Memory B cell (primary cell): ENCODE measurements around the gene BCL2L14.

Experiments used
- ATAC-seq: fragments of 150-1000 bp; cut with Tn5 transposase; 2 replicates; pipeline ENCODE4 v1.10.0; 2021; ENCODE audit warnings: low read depth, mild to moderate bottlenecking, moderate library complexity
- DNase-seq, 2 donors: peaks; one replicate each; pipeline ENCODE4 v3.0.0; 2022; ENCODE audit warnings: low spot score in 2 of 2
- H3K27ac Mint-ChIP-seq: one replicate; pipeline ENCODE4 v1.8.0; 2022; ENCODE audit warnings: mild to moderate bottlenecking, moderate library complexity, mixed read lengths
- H3K27me3 Mint-ChIP-seq: one replicate; pipeline ENCODE4 v1.8.0; 2022; ENCODE audit warnings: mixed read lengths
- H3K36me3 Mint-ChIP-seq: one replicate; pipeline ENCODE4 v1.8.0; 2022; ENCODE audit warnings: mild to moderate bottlenecking, mixed read lengths
- H3K4me1 Mint-ChIP-seq: one replicate; pipeline ENCODE4 v1.8.0; 2022; ENCODE audit warnings: mixed read lengths
- H3K4me3 Mint-ChIP-seq: one replicate; pipeline ENCODE4 v1.8.0; 2022; ENCODE audit warnings: mild to moderate bottlenecking, moderate library complexity, mixed read lengths
- H3K9me3 Mint-ChIP-seq: one replicate; pipeline ENCODE4 v1.8.0; 2022; ENCODE audit warnings: mixed read lengths

BCL2L14 gene

DNA sequence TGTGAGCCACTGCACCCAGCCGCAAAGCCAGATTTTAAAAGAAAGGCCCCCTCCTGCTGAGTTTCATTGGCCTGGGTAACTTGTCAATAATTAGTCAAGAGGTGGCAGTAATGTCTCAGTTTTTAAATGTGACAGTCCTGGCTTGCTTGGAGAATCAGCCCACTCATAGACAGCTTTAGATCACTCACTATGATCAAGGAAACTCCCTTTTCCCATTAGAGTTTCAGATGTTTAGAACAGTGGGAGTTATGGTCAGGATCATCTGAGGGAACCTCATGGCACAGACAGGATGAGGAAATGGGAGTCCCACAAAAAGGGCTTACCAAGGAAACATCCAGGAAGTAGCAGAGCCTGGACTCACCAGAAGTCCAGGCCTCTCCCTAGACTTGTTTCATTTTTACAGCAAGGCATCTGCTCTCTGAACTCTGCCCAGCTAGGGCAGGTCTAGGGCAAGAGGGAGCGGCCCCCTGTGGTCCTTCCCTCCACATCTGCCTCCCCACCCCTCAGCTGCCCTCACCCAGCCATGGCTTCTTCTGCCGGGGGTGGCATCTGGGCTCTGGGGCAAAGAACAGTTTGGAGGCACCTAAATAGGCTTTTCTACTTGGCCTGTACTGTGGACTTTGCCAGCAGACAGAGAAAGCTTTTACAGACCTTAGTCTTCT, 11.2 kb downstream of the BCL2L14 start:
- Mint-ChIP-seq H3K9me3 (no peaks in the 10 kb centered on the region), H3K27me3 (no peaks in the 10 kb centered on the region), H3K4me3 (no peak overlapping the region), H3K27ac (no peak overlapping the region), H3K4me1 (no peaks in the 10 kb centered on the region), H3K36me3 (no peaks in the 10 kb centered on the region)
- DNase-seq (no peak), ATAC-seq (no peak)

DNA sequence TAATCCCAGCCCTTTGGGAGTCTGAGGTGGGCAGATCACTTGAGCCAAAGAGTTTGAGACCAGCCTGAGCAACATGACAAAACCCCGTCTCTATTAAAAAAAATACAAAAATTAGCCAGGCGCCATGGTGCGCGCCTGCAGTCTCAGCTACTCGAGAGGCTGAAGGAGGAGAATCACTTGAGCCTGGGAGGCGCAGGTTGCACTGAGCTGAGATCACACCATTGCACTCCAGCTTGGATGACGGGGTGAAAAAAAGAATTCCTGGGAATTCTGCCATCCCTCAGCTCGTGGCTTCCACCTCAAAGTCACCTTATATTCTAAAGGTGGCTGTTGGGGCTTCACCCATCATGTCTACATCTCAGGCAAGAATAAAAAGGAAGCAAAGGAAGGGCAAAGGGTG, 12.9 kb downstream of the BCL2L14 start:
- no peak overlapping the region for H3K4me3 Mint-ChIP-seq
- ATAC-seq (no peak), DNase-seq (no peak)
- peaks cover 6% of the 10 kb centered on the region for H3K27me3 Mint-ChIP-seq
- no peaks in the 10 kb centered on the region for H3K9me3 Mint-ChIP-seq
- no peak overlapping the region for H3K27ac Mint-ChIP-seq
- H3K36me3 Mint-ChIP-seq, result no peaks in the 10 kb centered on the region
- no peaks in the 10 kb centered on the region for H3K4me1 Mint-ChIP-seq

DNA sequence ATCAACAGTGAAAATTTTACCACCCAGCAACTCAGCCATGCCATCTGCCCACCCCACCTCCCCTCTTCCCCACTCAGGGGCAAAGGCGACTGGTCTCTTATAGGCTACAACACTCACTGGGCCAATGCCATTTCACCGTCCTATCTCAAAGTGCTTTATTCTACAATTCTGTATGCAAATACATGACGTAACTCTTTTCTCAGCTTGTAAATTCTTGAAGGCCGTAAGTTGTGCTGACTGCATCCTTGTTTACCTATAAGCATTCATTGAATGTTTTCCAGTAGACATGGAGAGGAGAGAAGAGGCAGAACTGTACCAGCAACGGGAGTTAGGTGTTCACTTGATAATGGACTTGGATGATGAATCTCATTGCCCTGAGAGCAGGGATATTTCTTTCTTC, 15.6 kb downstream of the BCL2L14 start:
- no peaks in the 10 kb centered on the region for H3K36me3 Mint-ChIP-seq
- H3K4me1 Mint-ChIP-seq, result no peaks in the 10 kb centered on the region
- H3K9me3 Mint-ChIP-seq, result no peaks in the 10 kb centered on the region
- no peak for DNase-seq
- no peak overlapping the region for H3K27ac Mint-ChIP-seq
- H3K27me3 Mint-ChIP-seq, result peaks cover 12% of the 10 kb centered on the region
- ATAC-seq, result no peak
- H3K4me3 Mint-ChIP-seq, result no peak overlapping the region

DNA sequence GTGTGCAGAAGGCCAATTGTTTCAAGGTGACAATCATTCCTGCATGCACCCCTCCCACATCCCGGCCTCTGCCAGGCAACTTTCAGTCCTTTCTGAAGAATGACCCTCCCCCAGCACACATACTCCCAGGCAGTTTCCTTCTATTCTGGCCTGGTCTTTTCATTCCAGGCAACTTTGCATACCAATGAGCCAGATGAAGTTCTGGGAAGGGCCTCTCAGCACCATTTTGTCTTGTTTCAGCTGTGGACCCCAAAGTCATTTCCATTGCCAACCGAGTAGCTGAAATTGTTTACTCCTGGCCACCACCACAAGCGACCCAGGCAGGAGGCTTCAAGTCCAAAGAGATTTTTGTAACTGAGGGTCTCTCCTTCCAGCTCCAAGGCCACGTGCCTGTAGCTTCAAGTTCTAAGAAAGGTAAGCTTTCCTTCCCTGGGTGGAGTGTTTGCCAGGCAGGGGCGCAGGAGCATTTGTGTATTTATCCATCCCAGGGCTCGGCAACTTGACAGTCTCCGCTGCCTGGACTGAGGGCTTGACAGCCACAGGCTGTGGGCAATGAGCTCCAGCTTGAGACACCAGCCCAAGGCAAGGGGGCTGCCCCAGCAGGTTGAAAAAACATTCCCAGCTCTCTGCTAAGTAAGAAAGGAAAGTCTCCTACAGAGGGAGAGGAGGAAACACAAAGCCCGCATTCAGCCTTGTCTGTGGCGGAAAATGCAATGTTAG, 16.4 kb downstream of the BCL2L14 start:
- Mint-ChIP-seq H3K27me3 (peaks cover 13% of the 10 kb centered on the region), H3K36me3 (no peaks in the 10 kb centered on the region), H3K4me3 (no peak overlapping the region), H3K27ac (no peak overlapping the region), H3K9me3 (no peaks in the 10 kb centered on the region), H3K4me1 (no peaks in the 10 kb centered on the region)
- ATAC-seq (no peak), DNase-seq (no peak)

GRCh38 chr12:12087693-12088034, 16.9 kb downstream of the BCL2L14 start:
- H3K9me3 Mint-ChIP-seq, result no peaks in the 10 kb centered on the region
- H3K27ac Mint-ChIP-seq, result no peak overlapping the region
- peaks cover 13% of the 10 kb centered on the region for H3K27me3 Mint-ChIP-seq
- no peaks in the 10 kb centered on the region for H3K4me1 Mint-ChIP-seq
- no peaks in the 10 kb centered on the region for H3K36me3 Mint-ChIP-seq
- DNase-seq (no peak), ATAC-seq (no peak)
- no peak overlapping the region for H3K4me3 Mint-ChIP-seq

GRCh38 chr12:12088147-12088546, 17.4 kb downstream of the BCL2L14 start:
- Mint-ChIP-seq H3K4me3 (no peak overlapping the region), H3K27me3 (peaks cover 13% of the 10 kb centered on the region), H3K4me1 (no peaks in the 10 kb centered on the region), H3K27ac (no peak overlapping the region), H3K36me3 (no peaks in the 10 kb centered on the region), H3K9me3 (no peaks in the 10 kb centered on the region)
- no peak for ATAC-seq
- no peak for DNase-seq

DNA sequence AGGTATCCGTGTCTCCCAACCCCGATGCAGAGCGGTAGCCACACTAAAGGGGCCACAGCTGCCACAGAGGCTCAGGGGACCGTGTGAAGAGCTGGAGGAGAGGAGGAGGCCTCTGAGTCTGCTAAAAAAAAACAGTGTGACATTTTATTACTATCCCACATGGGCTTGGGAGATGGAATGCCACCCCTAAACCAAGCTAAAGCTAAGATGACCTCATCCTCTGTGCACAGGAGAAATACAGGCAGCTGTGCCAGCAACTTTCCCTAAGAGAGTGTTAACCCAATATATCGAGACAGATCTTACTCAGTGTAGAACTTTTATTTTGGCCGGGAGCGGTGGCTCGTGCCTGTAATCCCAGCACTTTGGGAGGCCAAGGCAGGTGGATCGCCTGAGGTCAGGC, 18.0 kb downstream of the BCL2L14 start:
- H3K4me1 Mint-ChIP-seq, result no peaks in the 10 kb centered on the region
- H3K4me3 Mint-ChIP-seq, result no peak overlapping the region
- no peak for DNase-seq
- no peak for ATAC-seq
- no peak overlapping the region for H3K27ac Mint-ChIP-seq
- peaks cover 13% of the 10 kb centered on the region for H3K27me3 Mint-ChIP-seq
- H3K36me3 Mint-ChIP-seq, result no peaks in the 10 kb centered on the region
- H3K9me3 Mint-ChIP-seq, result no peaks in the 10 kb centered on the region

DNA sequence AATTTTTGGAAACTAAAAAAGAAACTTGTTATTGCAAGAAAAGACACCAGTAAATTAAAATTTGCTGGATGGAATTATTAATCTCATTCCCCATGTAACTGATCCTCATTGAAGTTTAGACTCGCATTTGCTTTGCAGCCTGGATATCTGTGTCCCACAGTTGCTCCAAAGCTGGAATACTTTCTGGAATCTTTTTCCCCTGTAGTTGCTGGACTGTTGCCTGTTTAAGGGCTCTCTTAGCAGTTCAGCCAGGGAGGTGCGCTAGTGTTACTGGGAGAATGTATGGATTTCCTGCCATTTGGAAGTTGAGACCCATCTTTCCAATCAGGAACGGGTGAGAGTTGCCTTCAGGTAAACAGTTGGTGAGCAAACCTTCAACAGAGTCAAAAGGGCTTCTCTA, 20.3 kb downstream of the BCL2L14 start:
- peaks cover 13% of the 10 kb centered on the region for H3K27me3 Mint-ChIP-seq

GRCh38 chr12:12091977-12092663, 21.4 kb downstream of the BCL2L14 start:
- H3K27ac Mint-ChIP-seq, result no peak overlapping the region
- no peaks in the 10 kb centered on the region for H3K9me3 Mint-ChIP-seq
- H3K4me1 Mint-ChIP-seq, result no peaks in the 10 kb centered on the region
- ATAC-seq, result no peak
- H3K4me3 Mint-ChIP-seq, result no peak overlapping the region
- peaks cover 13% of the 10 kb centered on the region for H3K27me3 Mint-ChIP-seq
- H3K36me3 Mint-ChIP-seq, result no peaks in the 10 kb centered on the region
- no peak for DNase-seq

More for the DNA sequence above, 20.3 kb downstream of the BCL2L14 start:
- Mint-ChIP-seq H3K9me3 (no peaks in the 10 kb centered on the region), H3K4me3 (no peak overlapping the region), H3K27ac (no peak overlapping the region), H3K4me1 (no peaks in the 10 kb centered on the region), H3K36me3 (no peaks in the 10 kb centered on the region)
- no peak for ATAC-seq
- DNase-seq, result no peak

- Mint-ChIP-seq H3K36me3 (no peaks in the 10 kb centered on the region), H3K27ac (no peak overlapping the region), H3K4me3 (no peak overlapping the region), H3K27me3 (peaks cover 9% of the 10 kb centered on the region), H3K4me1 (no peaks in the 10 kb centered on the region), H3K9me3 (no peaks in the 10 kb centered on the region)
- DNase-seq, result no peak
- ATAC-seq, result no peak
Observed at GRCh38 chr12:12094481-12094880, 23.7 kb downstream of the BCL2L14 start.

GRCh38 chr12:12095021-12095420, 24.3 kb downstream of the BCL2L14 start:
- Mint-ChIP-seq H3K9me3 (no peaks in the 10 kb centered on the region), H3K36me3 (no peaks in the 10 kb centered on the region), H3K27ac (no peak overlapping the region), H3K4me3 (no peak overlapping the region), H3K27me3 (peaks cover 7% of the 10 kb centered on the region), H3K4me1 (no peaks in the 10 kb centered on the region)
- ATAC-seq (no peak), DNase-seq (no peak)

DNA sequence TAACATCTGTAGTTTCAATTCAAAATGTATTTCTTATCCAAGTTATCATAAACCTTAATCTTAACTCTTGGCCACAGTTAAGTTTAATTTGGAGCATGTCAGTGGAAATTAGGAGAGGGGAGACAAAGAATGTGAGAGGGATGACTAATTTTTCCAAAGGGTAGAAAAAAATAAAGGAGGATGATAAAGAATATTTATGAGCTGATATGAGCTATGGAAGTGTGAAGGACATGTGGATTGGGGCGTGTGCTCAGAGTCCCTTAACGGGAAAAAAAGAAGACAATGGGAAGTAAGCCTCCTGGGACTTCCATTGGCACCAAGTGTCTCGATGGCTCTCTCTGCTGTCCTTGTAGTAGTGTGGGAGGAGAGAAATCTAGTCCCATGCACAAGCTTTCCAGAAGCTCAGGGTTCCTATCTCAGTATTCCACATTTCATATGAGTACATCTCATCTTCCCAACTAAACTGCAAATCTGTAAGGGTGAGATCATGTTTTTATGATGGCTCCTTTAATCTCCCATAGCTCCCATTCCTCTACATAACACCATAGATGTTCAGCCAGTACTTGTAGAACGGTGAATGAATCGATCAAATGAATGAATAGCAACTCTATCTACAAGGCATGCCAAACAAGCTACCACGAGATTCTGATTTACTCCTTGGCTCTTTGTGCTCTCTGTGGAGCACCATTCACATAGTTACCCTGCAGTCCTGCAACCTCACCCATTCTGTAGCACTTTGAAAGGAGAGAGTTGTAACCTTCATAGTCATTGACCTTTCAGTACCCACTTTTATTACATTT, 27.4 kb downstream of the BCL2L14 start:
- Mint-ChIP-seq H3K9me3 (no peaks in the 10 kb centered on the region), H3K27me3 (peaks cover 9% of the 10 kb centered on the region), H3K36me3 (no peaks in the 10 kb centered on the region), H3K4me1 (no peaks in the 10 kb centered on the region), H3K4me3 (no peak overlapping the region), H3K27ac (no peak overlapping the region)
- ATAC-seq, result no peak
- DNase-seq, result no peak

DNA sequence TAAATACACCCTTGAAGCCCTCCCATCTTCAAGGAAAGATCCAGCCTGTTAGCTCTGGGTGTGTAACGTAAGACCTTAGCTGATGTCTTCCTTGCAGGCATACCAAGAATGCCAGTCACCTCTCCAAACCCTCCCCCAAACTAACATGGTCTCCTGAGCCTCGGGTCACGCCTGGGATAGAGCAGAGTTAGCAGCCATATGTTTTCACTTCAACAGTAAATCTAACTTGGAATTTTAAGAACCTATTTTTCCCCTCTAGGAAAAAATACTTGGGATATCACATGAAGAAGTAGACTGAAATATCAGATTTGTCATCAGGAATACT, 27.9 kb downstream of the BCL2L14 start:
- H3K27me3 Mint-ChIP-seq, result peaks cover 11% of the 10 kb centered on the region
- H3K4me1 Mint-ChIP-seq, result no peaks in the 10 kb centered on the region
- no peak overlapping the region for H3K27ac Mint-ChIP-seq

DNA sequence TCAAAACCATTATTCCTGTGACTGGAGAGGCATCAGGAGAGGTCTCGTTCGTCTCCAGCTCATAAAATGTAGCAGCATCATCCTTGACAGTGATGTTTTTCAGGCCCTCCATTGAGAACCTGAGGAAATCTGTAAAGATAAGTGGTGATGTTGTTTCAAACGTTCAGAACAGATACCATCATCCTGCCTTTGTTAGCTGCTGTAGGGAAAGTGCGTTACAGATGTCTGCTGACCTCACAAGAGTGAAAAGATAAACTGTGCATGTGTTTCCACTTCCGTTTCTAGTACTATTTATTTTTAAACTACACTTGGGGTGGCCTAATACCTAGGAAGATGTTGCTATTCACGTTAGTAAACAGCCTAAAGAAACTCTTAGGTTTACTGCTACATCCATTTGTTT, 28.4 kb downstream of the BCL2L14 start:
- Mint-ChIP-seq H3K27ac (no peak overlapping the region), H3K27me3 (peaks cover 11% of the 10 kb centered on the region), H3K9me3 (peaks cover 2% of the 10 kb centered on the region), H3K4me3 (no peak overlapping the region), H3K4me1 (no peaks in the 10 kb centered on the region), H3K36me3 (no peaks in the 10 kb centered on the region)
- DNase-seq, result no peak
- ATAC-seq, result no peak

More for the DNA sequence above, 27.9 kb downstream of the BCL2L14 start:
- peaks cover 2% of the 10 kb centered on the region for H3K9me3 Mint-ChIP-seq
- DNase-seq (no peak), ATAC-seq (no peak)
- no peaks in the 10 kb centered on the region for H3K36me3 Mint-ChIP-seq
- no peak overlapping the region for H3K4me3 Mint-ChIP-seq
